ENCODE results near the gene HCRTR1.
A peak's percentile ranks its signal among the peaks of the same experiment; 100 is the strongest.

Gene HCRTR1

DNA sequence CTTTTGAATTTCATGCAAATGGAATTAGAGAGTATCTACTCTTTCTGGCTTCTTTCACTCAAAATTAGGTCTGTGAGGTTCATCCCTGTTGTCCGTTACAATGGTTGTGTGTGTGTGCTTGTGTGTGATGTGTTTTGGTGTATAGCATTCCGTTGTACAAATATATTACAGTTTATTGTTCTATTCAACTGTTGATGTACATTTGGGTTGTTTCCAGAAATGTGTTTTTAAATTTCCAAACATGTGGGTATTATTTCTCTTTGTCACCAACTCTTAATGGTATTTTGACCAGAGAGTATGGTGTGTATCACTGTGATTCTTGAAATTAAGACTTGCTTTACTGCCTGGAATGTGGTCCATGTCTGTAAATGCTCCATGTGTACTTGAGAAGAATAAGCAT is 16.8 kb upstream of the HCRTR1 start:
- DNase-seq = no peak

GRCh38 chr1:31602081-31602480 is 15.4 kb upstream of the HCRTR1 start:
- no peak for DNase-seq

DNA sequence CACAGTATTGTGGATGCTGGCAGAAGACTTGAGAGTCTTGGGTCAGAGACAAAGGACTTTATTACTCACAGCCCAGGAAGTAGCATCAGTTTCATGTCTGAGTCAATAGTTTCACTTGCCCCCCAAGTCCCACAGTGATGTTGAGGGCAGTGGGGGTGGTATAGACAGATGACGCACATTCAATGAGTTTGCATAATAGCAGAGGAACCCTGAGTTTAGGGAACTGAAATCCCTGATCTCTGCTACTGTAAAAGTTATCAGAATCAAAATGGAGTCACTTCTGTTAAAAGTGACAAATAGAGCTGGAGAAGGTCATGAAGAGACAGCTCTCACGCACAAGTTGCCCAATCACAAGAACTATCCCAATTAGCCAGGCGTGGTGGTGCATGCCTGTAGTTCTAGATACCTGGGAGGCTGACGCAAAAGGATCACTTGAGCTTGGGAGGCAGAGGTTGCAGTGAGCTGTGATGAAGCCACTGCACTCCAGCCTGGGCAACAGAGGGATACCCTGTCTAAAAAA is 11.5 kb upstream of the HCRTR1 start:
- DNase-seq = peak; percentile 15

GRCh38 chr1:31607360-31607759 is 10.1 kb upstream of the HCRTR1 start:
- no peak for DNase-seq

DNA sequence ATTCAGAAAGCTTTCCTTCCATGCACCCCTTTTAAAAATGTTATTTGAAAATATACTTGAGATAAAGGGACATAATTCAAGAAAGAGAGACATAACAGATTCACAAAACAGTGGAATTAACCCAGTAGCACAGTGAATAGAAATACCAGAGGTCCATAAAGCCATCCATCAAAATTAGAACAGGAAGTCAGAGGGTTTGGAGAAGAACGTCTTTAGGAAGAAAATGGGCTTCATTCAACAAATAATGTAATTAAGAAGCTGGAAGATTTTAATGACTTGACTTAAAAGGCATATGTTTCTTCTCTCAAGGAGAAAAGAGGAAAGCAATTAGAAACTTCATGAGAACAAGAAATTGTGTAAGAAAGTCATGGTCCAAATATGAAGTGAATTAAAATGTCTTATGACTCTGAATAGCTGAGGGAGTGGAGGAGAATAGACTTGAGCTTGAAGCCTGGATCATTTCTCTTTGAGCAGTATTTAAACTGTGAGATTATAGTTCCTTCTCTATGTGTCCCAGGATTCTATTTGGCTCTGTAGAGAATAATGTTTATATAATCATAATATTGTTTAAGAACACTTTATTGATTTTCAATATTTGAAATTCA is 7.9 kb upstream of the HCRTR1 start:
- no peak for DNase-seq

- no peak for DNase-seq
These were observed 3.0 kb upstream of the HCRTR1 start for GRCh38 chr1:31614414-31615005.

DNA sequence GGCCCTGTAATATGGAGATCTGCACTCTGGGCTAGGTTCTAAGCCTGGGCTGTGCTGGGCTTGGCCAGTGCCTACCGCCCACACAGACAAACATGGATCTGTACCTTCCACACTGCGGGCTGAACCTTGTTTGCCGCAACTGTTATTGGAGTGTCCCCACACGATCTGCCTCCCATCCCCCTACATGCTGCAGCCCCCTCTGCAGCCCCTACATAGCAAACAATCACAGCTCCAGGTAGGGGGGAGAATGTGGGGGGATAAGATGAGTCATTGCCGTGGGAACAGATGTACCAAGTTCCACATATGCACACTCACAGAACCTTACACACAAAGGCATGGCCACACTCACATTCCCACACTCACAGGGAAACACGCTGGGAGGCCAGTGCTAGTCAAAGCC is 2.1 kb upstream of the HCRTR1 start:
- no peak for DNase-seq

DNA sequence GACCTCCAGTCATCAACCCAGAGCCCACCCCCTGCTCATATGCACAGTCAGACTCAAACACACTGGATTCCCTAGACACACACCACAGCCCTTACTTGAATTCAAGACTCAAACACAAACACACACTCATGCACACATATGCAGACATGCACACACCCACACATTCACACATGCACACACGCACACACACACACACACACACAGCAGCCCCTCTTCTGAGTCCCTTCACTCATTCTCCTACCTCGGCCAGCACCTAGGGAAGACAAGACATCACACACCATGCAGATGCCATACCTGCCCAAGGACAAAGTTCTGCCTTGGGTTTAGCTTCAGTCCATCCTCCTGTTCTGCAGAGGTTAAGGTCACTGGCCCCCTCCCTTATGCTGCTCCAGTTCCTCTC is 1.6 kb upstream of the HCRTR1 start:
- DNase-seq = no peak

DNA sequence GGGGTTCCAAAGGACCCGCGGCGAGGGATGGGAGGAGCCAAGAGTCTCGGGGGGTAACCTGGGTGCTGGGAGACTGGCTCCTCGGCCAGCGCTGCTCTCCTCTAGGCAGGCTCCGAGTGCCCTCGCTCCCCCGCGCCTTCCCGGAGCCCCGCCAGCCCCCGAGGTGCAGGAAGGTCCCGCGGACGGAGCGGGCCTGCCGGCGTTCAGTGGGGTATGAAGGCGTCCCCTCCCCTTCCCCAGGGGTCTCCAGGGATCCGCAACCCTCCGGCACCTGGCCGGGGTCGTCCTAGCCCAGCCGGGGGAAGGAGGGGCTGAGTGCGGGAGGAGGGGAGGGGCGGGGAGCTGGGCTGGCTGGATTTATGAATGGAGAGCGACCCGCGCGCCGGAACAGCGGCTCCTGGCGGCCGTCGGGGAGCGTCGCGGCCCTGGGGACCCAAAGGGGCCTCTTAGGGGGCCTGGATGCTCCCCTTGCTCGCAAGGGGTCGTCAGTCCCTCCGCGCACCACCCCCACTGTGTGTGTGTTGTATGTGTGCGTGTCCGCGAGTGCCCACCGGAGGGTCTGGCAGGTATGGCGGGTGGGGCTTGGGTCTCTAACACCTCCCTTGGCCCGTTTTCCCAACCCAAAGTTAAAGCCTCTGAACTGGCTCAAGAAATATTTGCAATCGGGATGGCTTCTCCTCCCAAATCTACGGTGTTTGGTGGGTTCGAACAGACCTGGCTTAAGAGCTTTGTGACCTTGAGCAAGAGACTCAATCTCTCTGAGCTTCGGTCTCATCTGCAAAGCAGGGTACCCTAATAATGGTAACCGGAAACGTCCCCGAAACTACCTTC is 642 bp downstream of the HCRTR1 start:
- DNase-seq = peak; percentile 42

DNA sequence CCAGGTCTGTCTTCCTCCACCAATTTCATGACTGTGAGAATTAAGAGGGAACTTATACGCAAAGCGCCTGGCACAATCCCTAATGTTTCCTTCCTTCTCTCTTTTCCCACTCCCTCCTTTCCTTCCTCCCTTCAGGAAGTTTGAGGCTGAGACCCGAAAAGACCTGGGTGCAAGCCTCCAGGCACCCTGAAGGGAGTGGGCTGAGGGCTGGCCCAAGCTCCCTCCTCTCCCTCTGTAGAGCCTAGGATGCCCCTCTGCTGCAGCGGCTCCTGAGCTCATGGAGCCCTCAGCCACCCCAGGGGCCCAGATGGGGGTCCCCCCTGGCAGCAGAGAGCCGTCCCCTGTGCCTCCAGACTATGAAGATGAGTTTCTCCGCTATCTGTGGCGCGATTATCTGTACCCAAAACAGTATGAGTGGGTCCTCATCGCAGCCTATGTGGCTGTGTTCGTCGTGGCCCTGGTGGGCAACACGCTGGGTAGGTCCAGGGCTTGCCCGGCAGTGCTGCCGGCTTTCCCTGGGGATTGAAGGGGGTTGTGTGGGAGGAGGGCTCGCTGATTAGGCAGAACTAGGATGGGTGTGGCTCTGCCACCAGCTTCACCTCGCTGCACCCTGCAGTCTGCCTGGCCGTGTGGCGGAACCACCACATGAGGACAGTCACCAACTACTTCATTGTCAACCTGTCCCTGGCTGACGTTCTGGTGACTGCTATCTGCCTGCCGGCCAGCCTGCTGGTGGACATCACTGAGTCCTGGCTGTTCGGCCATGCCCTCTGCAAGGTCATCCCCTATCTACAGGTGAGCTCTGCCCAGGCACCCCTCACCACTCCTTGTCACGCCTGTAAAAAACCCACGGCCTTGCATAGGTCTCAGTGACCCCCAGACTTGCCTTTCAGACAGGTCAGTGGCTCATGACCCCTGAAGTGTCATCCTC is 1.7 kb downstream of the HCRTR1 start:
- DNase-seq = no peak

GRCh38 chr1:31620631-31621497 is 3.4 kb downstream of the HCRTR1 start:
- no peak for DNase-seq

DNA sequence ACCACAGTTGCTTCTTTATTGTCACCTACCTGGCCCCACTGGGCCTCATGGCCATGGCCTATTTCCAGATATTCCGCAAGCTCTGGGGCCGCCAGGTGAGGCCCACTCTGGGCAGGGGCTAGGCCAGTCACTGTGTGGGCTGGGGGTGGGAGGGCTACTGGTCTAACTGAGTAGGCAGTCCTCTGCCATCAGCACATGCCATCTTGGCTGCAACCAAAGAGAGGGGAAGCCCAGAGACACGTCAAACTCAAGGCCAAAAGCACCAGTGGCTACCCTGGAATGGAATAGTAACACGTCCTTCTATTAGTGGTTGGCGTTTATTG is 4.0 kb downstream of the HCRTR1 start:
- no peak for DNase-seq

DNA sequence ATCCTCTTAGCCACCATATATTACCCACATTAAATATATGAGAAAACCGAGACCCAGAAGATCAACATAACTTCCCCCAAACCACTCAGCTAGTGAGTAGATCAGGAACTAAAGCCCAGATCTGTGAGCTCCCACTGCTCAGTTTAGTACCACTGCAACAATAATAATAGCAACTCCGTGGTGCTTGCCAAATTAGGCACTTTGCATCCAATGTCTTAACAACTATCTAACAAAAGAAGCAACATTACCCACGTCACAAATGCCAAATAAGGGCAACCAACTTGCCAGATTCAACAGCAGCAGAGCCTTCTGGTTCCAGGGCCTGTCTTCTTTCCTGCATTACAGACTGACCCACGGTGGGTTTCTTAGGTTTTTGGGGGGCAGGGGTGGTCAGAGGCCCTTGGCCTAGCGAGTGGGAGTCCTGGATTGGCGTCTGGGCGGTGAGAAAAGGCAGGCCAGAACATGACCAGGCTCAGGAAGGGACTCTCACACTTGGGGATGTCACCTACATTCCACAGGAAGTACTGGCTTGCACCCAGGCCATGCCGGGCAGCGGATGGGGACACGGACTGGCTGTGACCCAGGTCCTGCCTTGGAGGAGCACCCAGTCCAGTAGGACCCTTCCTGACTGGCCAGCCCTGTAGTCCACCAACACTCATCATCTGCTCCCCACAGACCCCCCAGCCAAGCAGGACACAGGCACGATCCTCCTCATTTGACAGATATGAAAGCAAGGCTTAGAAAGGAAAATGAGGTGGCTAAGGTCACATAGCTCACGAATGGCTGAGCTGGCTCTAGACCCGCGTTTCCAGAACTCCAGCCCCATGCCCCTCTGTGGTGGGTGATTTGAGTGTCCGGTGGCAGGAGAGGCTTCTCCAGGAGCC is 4.6 kb downstream of the HCRTR1 start:
- no peak for DNase-seq

GRCh38 chr1:31623365-31623764 is 5.9 kb downstream of the HCRTR1 start:
- no peak for DNase-seq

GRCh38 chr1:31624309-31624708 is 6.8 kb downstream of the HCRTR1 start:
- DNase-seq = no peak

DNA sequence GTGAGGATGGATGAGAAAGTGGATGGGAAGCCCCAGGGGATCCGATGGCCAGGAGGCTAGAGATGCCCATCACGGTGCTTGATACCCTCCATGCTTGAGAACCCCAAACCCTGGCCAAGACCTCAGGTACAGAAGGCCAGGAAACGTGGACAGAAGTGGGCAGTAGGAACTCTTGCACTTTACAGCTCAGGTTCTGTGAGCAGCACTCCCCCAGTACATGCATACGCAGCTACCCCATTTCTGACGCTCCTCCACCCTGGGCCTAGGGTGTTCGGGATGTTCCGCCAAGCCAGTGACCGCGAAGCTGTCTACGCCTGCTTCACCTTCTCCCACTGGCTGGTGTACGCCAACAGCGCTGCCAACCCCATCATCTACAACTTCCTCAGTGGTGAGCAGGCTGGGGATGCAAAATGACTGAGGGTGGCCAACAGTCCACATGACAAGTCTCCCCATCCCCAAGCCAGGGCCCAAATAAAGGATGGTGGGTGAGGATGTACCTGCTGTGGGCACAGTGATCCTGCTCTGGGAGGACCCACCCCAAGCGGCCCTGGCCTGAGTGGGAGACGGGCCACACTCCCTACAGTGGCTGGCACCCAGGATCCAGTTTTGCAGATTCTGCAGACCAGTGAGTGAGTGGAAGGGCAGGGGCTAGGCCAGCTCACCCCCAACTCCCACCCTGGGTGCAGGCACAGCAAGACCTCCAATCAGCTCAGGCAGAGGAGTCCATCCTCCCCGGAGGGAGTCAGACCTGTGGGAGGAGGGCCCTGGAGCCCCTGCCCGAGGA is 7.4 kb downstream of the HCRTR1 start:
- no peak for DNase-seq

GRCh38 chr1:31625561-31626222 is 8.2 kb downstream of the HCRTR1 start:
- DNase-seq = no peak

DNA sequence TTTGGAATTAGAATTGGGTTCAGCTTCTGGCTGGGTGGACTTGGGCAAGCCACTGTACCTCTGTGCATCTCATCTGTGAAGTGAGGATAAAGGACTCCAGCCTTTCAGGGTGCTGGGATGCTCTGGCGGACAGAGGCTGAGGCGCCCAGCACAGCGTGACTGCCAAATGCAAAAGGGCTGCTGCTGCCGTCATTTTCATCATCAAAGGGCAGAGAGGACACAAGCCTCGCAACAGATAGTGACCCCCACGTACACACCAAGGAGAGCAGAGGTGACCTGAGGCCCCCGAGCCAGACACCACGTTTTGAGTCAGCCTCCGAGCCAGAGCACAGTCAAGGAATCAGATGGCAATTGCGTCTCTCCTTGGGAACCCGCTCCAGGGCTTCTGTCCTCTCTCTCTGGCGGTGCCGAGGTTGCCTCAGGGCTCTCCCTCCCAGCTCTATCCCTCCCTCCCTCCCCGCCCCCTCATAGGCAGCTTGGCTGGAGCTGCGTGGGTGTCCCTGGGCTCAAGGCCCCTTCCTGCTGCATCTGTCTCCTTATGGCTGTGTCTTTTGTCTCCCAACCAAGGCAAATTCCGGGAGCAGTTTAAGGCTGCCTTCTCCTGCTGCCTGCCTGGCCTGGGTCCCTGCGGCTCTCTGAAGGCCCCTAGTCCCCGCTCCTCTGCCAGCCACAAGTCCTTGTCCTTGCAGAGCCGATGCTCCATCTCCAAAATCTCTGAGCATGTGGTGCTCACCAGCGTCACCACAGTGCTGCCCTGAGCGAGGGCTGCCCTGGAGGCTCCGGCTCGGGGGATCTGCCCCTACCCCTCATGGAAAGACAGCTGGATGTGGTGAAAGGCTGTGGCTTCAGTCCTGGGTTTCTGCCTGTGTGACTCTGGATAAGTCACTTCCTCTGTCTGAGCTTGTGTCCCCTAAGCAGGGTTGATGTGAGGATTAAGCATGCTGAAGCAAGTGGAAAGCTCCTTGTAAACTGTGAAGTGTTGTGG is 9.0 kb downstream of the HCRTR1 start:
- DNase-seq = no peak

Measured in CD4-positive, alpha-beta T cell treated with Interleukin-17A for 1 hour (primary cell).